Measurements from ENCODE around the gene CRYBA4. TPM values are rescaled to one million over a fixed set of nuclear protein-coding genes. Genes with fewer than 3 reads are reported as not detected.

CRYBA4 gene
- total RNA-seq (2016; rRNA removed; fragmentation: Illumina TruSeq; extraction: Trizol): not detected in 2 replicates
- total RNA-seq (2016; cell fraction: cytosol; rRNA removed; fragmentation: Illumina TruSeq; extraction: Trizol; ENCODE audit: low read depth): not detected in 2 replicates
- not detected in 2 replicates for total RNA-seq (2016; cell fraction: insoluble cytoplasmic fraction; rRNA removed; fragmentation: Illumina TruSeq; extraction: Trizol)
- total RNA-seq (2016; cell fraction: membrane; rRNA removed; fragmentation: Illumina TruSeq; extraction: Trizol): not detected in 2 replicates
- total RNA-seq (2016; cell fraction: nucleus; rRNA removed; fragmentation: Illumina TruSeq; extraction: Trizol): not detected in 2 replicates
- polyA plus RNA-seq (2011; rRNA removed): not detected in 2 replicates
- polyA plus RNA-seq (2011; cell fraction: cytosol; rRNA removed): not detected in 2 replicates
- polyA plus RNA-seq (2011; cell fraction: nucleus; rRNA removed): not detected in 2 replicates
- polyA plus RNA-seq (2012): not detected in 2 replicates
- polyA plus RNA-seq (2016; cell fraction: cytosol; fragmentation: Illumina TruSeq; extraction: Trizol; ENCODE audit: low read depth): not detected in 2 replicates
- not detected in 2 replicates for polyA plus RNA-seq (2016; cell fraction: insoluble cytoplasmic fraction; fragmentation: Illumina TruSeq; extraction: Trizol; ENCODE audit: low read depth)
- polyA plus RNA-seq (2016; cell fraction: membrane; fragmentation: Illumina TruSeq; extraction: Trizol; ENCODE audit: low read depth): not detected in 2 replicates
- not detected in 2 replicates for polyA plus RNA-seq (2016; cell fraction: nucleus; fragmentation: Illumina TruSeq; extraction: Trizol; ENCODE audit: insufficient read depth, low read depth)
- polyA minus RNA-seq (2011; rRNA and poly(A)+ RNA removed; ENCODE audit: low replicate concordance): not detected in 2 replicates
- not detected in 2 replicates for polyA minus RNA-seq (2011; cell fraction: cytosol; rRNA and poly(A)+ RNA removed)
- not detected in 2 replicates for polyA minus RNA-seq (2011; cell fraction: nucleus; rRNA and poly(A)+ RNA removed)
- Bru-seq, nascent RNA: not detected
- BruChase-seq, experiment 1, labeled RNA remaining after a 6-hour chase: not detected
- BruChase-seq, experiment 2, labeled RNA remaining after a 2-hour chase: not detected
- long read RNA-seq, experiment 1: 0 reads
- long read RNA-seq, experiment 2: 0 reads

DNA sequence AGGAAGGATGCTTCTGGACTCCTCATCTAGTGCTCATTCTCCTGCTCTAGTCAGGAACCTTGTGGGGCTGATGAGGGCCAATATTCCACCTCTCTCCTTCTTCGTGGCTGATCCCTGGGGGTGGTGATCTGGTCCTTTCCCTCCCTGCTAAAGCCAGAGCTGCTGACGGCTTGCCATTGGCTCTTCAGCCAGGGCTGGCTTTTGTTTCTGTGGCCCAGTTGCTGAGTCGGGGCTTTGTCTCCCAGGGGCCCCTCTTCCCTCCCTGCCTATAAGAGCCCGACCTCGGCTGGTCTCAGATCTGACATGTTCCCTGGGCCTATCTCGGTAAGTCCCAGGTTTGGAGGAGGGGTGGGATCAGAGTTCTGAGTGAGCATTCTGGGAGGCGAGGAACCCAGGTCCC, at the start of gene CRYBA4:
Gene CRYBA4, plus strand, starts transcription at position 301 of the 400 bp plus-strand sequence. CDS start 634 bp downstream, outside the sequence.
- Histone ChIP-seq H3K27me3 (ENCODE audit: control insufficient read depth in 1 of 2, insufficient read depth in 2 of 2, low read length in 2 of 2) (peaks cover 2 to 21% of the 10 kb centered on the region in 2 experiments; a peak in 2 of 5 replicates), H3K4me2 (ENCODE audit: low read depth, low read length) (no peak within 1 kb of the TSS), H3K4me1 (ENCODE audit: insufficient read depth, low read length) (no peaks in the 10 kb centered on the region), H3K27ac (ENCODE audit: extremely low read length, insufficient read depth, low read length) (no peak within 1 kb of the TSS), H3K9me3 (ENCODE audit: low read length) (no peaks in the 10 kb centered on the region), H3K9ac (ENCODE audit: insufficient read depth, low read depth, low read length) (no peak within 1 kb of the TSS), H3K36me3 (replicated peaks in 1 of 2; ENCODE audit: control insufficient read depth in 1 of 2, insufficient read depth in 2 of 2, low read length in 2 of 2) (no peaks in the 10 kb centered on the region), H3K79me2 (ENCODE audit: insufficient read depth, low read length) (no peaks in the 10 kb centered on the region), H2AFZ (ENCODE audit: low read length) (no peak within 1 kb of the TSS), H3K4me3 (replicated peaks in 1 of 3; ENCODE audit: insufficient read depth in 1 of 3, low read depth in 2 of 3, low read length in 3 of 3) (no peak within 1 kb of the TSS), H4K20me1 (ENCODE audit: insufficient read depth, low read length) (no peaks in the 10 kb centered on the region)
- POLR2A ChIA-PET: no interaction called here
- in situ Hi-C loops (cut with HindIII; ENCODE audit: extremely low pct_ligation_motif_present, low pct_unique_long_range_greater_than_20kb): no loop called here
- no peak for FAIRE-seq
- no TSS peak for BruUV-seq (replicated peaks)
- intact Hi-C loops (cut with micrococcal nuclease; ENCODE audit: unreplicated experiment): no loop called here
- DNase-seq (ENCODE audit: low spot score): no peak
- CTCF ChIA-PET (ENCODE audit: low intra/inter-chr PET ratio, low total read pairs): no interaction called here
- no peak for ATAC-seq
- WGBS (ENCODE audit: low lambda C conversion rate): 5% methylated on average over 4 of the region's 7 CpGs
- TF ChIP-seq ZNF136 (CRISPR knock-in tag; IDR thresholded peaks at IDR 0.05; ENCODE audit: low read depth) (no peak), REPIN1 (CRISPR knock-in tag; IDR thresholded peaks at IDR 0.05; ENCODE audit: borderline replicate concordance, low read depth) (no peak), NR2F6 (IDR thresholded peaks at IDR 0.05) (no peak), NR2F6 (CRISPR knock-in tag; IDR thresholded peaks at IDR 0.05) (no peak), ZNF557 (CRISPR knock-in tag; IDR thresholded peaks at IDR 0.05) (no peak)
- TF ChIP-seq, protein P1, sequence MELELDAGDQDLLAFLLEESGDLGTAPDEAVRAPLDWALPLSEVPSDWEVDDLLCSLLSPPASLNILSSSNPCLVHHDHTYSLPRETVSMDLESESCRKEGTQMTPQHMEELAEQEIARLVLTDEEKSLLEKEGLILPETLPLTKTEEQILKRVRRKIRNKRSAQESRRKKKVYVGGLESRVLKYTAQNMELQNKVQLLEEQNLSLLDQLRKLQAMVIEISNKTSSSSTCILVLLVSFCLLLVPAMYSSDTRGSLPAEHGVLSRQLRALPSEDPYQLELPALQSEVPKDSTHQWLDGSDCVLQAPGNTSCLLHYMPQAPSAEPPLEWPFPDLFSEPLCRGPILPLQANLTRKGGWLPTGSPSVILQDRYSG (CRISPR knock-in tag; IDR thresholded peaks at IDR 0.05): no peak
- TF ChIP-seq, protein P2, sequence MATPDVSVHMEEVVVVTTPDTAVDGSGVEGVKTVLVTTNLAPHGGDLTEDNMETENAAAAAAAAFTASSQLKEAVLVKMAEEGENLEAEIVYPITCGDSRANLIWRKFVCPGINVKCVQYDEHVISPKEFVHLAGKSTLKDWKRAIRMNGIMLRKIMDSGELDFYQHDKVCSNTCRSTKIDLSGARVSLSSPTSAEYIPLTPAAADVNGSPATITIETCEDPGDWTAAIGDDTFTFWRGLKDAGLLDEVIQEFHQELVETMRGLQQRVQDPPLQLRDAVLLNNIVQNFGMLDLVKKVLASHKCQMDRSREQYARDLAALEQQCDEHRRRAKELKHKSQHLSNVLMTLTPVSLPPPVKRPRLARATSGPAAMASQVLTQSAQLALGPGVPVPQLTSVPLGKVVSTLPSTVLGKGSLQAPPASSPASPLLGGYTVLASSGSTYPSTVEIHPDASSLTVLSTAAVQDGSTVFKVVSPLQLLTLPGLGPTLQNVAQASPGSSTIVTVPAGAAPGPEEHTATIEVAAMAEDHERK (CRISPR knock-in tag; IDR thresholded peaks at IDR 0.05; ENCODE audit: low read depth): no peak
- TF ChIP-seq, protein P3, sequence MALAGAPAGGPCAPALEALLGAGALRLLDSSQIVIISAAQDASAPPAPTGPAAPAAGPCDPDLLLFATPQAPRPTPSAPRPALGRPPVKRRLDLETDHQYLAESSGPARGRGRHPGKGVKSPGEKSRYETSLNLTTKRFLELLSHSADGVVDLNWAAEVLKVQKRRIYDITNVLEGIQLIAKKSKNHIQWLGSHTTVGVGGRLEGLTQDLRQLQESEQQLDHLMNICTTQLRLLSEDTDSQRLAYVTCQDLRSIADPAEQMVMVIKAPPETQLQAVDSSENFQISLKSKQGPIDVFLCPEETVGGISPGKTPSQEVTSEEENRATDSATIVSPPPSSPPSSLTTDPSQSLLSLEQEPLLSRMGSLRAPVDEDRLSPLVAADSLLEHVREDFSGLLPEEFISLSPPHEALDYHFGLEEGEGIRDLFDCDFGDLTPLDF (CRISPR knock-in tag; IDR thresholded peaks at IDR 0.05): no peak
- TF ChIP-seq, protein P4, sequence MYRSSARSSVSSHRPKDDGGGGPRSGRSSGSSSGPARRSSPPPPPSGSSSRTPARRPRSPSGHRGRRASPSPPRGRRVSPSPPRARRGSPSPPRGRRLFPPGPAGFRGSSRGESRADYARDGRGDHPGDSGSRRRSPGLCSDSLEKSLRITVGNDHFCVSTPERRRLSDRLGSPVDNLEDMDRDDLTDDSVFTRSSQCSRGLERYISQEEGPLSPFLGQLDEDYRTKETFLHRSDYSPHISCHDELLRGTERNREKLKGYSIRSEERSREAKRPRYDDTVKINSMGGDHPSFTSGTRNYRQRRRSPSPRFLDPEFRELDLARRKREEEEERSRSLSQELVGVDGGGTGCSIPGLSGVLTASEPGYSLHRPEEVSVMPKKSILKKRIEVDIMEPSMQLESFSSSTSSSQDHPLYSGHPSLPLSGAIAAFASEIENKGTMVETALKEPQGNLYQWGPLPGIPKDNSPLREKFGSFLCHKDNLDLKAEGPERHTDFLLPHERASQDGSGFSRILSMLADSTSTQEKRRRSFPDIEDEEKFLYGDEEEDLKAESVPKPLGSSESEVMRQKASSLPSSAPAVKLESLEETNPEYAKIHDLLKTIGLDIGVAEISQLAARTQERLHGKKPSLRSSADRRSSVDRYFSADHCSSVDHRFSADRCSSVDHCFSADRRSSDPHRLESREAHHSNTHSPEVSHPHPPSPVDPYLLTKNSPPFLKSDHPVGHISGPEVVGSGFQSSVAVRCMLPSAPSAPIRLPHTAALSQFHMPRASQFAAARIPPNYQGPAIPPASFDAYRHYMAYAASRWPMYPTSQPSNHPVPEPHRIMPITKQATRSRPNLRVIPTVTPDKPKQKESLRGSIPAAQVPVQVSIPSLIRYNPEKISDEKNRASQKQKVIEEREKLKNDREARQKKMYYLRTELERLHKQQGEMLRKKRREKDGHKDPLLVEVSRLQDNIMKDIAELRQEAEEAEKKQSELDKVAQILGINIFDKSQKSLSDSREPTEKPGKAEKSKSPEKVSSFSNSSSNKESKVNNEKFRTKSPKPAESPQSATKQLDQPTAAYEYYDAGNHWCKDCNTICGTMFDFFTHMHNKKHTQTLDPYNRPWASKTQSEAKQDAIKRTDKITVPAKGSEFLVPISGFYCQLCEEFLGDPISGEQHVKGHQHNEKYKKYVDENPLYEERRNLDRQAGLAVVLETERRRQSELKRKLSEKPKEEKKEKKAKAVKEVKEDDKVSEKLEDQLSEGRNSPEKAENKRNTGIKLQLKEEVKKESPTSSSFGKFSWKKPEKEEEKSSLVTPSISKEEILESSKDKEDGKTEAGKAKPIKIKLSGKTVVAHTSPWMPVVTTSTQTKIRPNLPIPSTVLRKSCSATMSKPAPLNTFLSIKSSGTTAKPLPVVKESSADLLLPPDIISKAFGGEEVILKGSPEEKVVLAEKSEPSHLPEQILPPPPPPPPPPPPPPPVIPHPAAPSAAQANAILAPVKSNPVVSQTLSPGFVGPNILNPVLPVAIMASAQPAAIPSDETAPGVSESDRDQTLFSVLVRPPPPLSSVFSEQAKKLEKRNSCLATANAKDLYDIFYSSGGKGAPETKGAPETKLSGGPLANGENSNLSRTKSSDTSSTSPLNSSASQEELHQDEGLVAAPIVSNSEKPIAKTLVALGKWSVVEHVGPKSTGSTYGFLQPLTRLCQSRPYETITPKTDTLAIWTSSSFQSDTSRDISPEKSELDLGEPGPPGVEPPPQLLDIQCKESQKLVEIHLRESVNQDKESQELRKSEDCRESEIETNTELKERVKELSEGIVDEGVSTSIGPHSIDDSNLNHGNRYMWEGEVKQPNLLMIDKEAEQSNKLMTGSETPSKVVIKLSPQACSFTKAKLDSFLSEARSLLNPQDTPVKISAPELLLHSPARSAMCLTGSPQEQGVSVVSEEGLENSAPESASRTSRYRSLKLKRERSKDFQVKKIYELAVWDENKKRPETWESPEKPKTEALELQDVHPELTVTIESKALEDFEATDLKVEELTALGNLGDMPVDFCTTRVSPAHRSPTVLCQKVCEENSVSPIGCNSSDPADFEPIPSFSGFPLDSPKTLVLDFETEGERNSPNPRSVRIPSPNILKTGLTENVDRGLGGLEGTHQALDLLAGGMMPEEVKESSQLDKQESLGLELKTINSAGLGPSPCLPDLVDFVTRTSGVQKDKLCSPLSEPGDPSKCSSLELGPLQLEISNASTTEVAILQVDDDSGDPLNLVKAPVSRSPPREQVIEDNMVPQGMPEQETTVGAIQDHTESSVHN (CRISPR knock-in tag; IDR thresholded peaks at IDR 0.05): no peak
